Naive thymus-derived CD8-positive, alpha-beta T cell (primary cell): ENCODE results near the gene MRPL40. TPM values are rescaled to one million over a fixed set of nuclear protein-coding genes. Genes with fewer than 3 reads are reported as not detected.

ENCODE experiments used
- ATAC-seq, 2 donors: fragments of 150-1000 bp; cut with Tn5 transposase in 1 of 2; sonication (Bioruptor Pico), chemical (Tn5 transposase) in 1 of 2; 1 replicate in 1 of 2; 2 replicates in 1 of 2; pipeline ENCODE4 v1.10.0; 2021; ENCODE audit warnings: mild to moderate bottlenecking in 2 of 2, moderate library complexity in 2 of 2
- POLR2A ChIA-PET: fragments of 350-600 bp; sonication (Branson Sonifier 250); formaldehyde crosslinking; loops from one replicate; lab custom pipeline; 2021; ENCODE audit warnings: antibody characterized with exemption; lab: Charles Lee
- DNase-seq, 10 donors: peaks; one replicate each; pipeline versions ENCODE4 v3.0.0 to v3.0.0-alpha.2; 2020 to 2022
- H3K27ac Mint-ChIP-seq, 10 donors: one replicate each; pipeline ENCODE4 v1.8.0; 2020 to 2022; ENCODE audit warnings: mild to moderate bottlenecking in 10 of 10, mixed read lengths in 10 of 10, moderate library complexity in 4 of 10, inconsistent platforms in 1 of 10
- H3K27me3 Mint-ChIP-seq, 5 donors: one replicate each; pipeline ENCODE4 v1.8.0; 2021 to 2022; ENCODE audit warnings: mixed read lengths in 5 of 5
- H3K36me3 Mint-ChIP-seq, 3 donors: one replicate each; pipeline ENCODE4 v1.8.0; 2020 to 2022; ENCODE audit warnings: mixed read lengths in 3 of 3, mild to moderate bottlenecking in 2 of 3, inconsistent platforms in 1 of 3
- H3K4me1 Mint-ChIP-seq, 4 donors: one replicate each; pipeline ENCODE4 v1.8.0; 2021 to 2022; ENCODE audit warnings: mixed read lengths in 4 of 4
- H3K4me3 Mint-ChIP-seq, 10 donors: one replicate each; pipeline ENCODE4 v1.8.0; 2020 to 2022; ENCODE audit warnings: mild to moderate bottlenecking in 10 of 10, mixed read lengths in 10 of 10, moderate library complexity in 6 of 10, inconsistent platforms in 1 of 10
- H3K9me3 Mint-ChIP-seq, 9 donors: one replicate each; pipeline ENCODE4 v1.8.0; 2020 to 2022; ENCODE audit warnings: mixed read lengths in 9 of 9, mild to moderate bottlenecking in 3 of 9, inconsistent platforms in 1 of 9, moderate library complexity in 1 of 9
- polyA plus RNA-seq, 3 donors: library from polyadenylated mRNA; unstranded; fragments of 300-500 nt; fragmentation: Illumina TruSeq; gene quantifications; one replicate each; pipeline ENCODE4 v1.2.3, GENCODE V29; 2021
- total RNA-seq, 8 experiments: library from RNA in 2 of 8; stranded (reverse) in 2 of 8; gene quantifications; one replicate each; pipeline ENCODE4 v1.2.3 and lab custom pipeline; 2021 to 2026

The MRPL40 gene
- total and polyA plus RNA-seq, 5 experiments from 2014 or later, result 20.8 to 80.5 (median 69.5) TPM

GRCh38 chr22:19447330-19448075, 15.2 kb downstream of the MRPL40 start, which contains the start of gene C22orf39:
Gene C22orf39, minus strand, starts transcription at chr22:19447711. Its CDS starts 23 bp downstream, at chr22:19447688.
- no peaks in the 10 kb centered on the region for H3K27me3 Mint-ChIP-seq
- ATAC-seq (peak; percentile 91 to 92), DNase-seq (peak; percentile 77 to 94 (median 88))
- peak within 1 kb of the TSS; percentile 88 to 98 (median 94) for H3K4me3 Mint-ChIP-seq
- no peaks in the 10 kb centered on the region for H3K9me3 Mint-ChIP-seq
- peak within 1 kb of the TSS; percentile 87 to 99 (median 96) for H3K27ac Mint-ChIP-seq
- H3K36me3 Mint-ChIP-seq, result peaks cover 0 to 37% (median 0%) of the 10 kb centered on the region in 3 donors
- H3K4me1 Mint-ChIP-seq, result peaks cover 18 to 54% (median 45%) of the 10 kb centered on the region in 4 donors
- POLR2A ChIA-PET, result interaction anchor here (0.6 to 5.3 kb wide), 9 partner anchors 15 to 1555 kb away, joined by 3 to 105 read pairs (median 3); partner anchors contain the start of genes CDC45, ESS2, HIRA and MRPL40

- peak overlapping the region; percentile 88 to 98 (median 94) for H3K4me3 Mint-ChIP-seq
- H3K4me1 Mint-ChIP-seq, result peaks cover 18 to 50% (median 42%) of the 10 kb centered on the region in 4 donors
- DNase-seq, result peak in 3 of 10 donors; percentile 10 to 26 (median 11)
- H3K27me3 Mint-ChIP-seq, result no peaks in the 10 kb centered on the region
- peaks cover 0 to 37% (median 0%) of the 10 kb centered on the region in 3 donors for H3K36me3 Mint-ChIP-seq
- peak overlapping the region; percentile 87 to 99 (median 96) for H3K27ac Mint-ChIP-seq
- peak; percentile 13 to 32 for ATAC-seq
- H3K9me3 Mint-ChIP-seq, result no peaks in the 10 kb centered on the region
- POLR2A ChIA-PET, result interaction anchor here (0.7 to 5.3 kb wide), 6 partner anchors 15 to 304 kb away, joined by 3 to 105 read pairs (median 4); partner anchors contain the start of genes CDC45, ESS2, HIRA and MRPL40
Measured at GRCh38 chr22:19448076-19448607, 15.8 kb downstream of the MRPL40 start.

- H3K27me3 Mint-ChIP-seq, result no peaks in the 10 kb centered on the region
- peak overlapping the region in 8 of 10 donors; percentile 65 to 98 (median 92) for H3K27ac Mint-ChIP-seq
- H3K9me3 Mint-ChIP-seq, result no peaks in the 10 kb centered on the region
- ATAC-seq (no peak), DNase-seq (no peak)
- H3K4me3 Mint-ChIP-seq, result peak overlapping the region; percentile 39 to 98 (median 93)
- POLR2A ChIA-PET, result no interaction called here
- H3K4me1 Mint-ChIP-seq, result peaks cover 19 to 42% (median 37%) of the 10 kb centered on the region in 4 donors
- H3K36me3 Mint-ChIP-seq, result peaks cover 0 to 38% (median under 1%) of the 10 kb centered on the region in 3 donors
Measured at GRCh38 chr22:19448739-19449421, 16.5 kb downstream of the MRPL40 start.

GRCh38 chr22:19449422-19449767, 17.1 kb downstream of the MRPL40 start:
- ATAC-seq, result no peak
- H3K27me3 Mint-ChIP-seq, result no peaks in the 10 kb centered on the region
- no peaks in the 10 kb centered on the region for H3K9me3 Mint-ChIP-seq
- peaks cover 19 to 40% (median 35%) of the 10 kb centered on the region in 4 donors for H3K4me1 Mint-ChIP-seq
- POLR2A ChIA-PET, result no interaction called here
- H3K27ac Mint-ChIP-seq, result peak overlapping the region in 5 of 10 donors; percentile 36 to 71 (median 47)
- H3K4me3 Mint-ChIP-seq, result peak overlapping the region in 8 of 10 donors; percentile 6 to 64 (median 22)
- peaks cover 0 to 42% (median 5%) of the 10 kb centered on the region in 3 donors for H3K36me3 Mint-ChIP-seq
- no peak for DNase-seq

GRCh38 chr22:19450363-19451175, 18.2 kb downstream of the MRPL40 start:
- Mint-ChIP-seq H3K27ac (peak overlapping the region in 3 of 10 donors; percentile 15 to 41 (median 25)), H3K36me3 (peaks cover 0 to 48% (median 11%) of the 10 kb centered on the region in 3 donors), H3K27me3 (no peaks in the 10 kb centered on the region), H3K9me3 (no peaks in the 10 kb centered on the region), H3K4me3 (peak overlapping the region in 1 of 10 donors; percentile 12), H3K4me1 (peaks cover 17 to 28% (median 23%) of the 10 kb centered on the region in 4 donors)
- DNase-seq (no peak), ATAC-seq (no peak)
- POLR2A ChIA-PET, result interaction anchor here (1.7 kb wide), 1 partner anchor 19 kb away, joined by 6 read pairs; the partner anchor contains the start of genes HIRA and MRPL40

- DNase-seq (no peak), ATAC-seq (no peak)
- Mint-ChIP-seq H3K36me3 (peaks cover 0 to 57% (median 15%) of the 10 kb centered on the region in 3 donors), H3K4me1 (peaks cover 12 to 22% (median 17%) of the 10 kb centered on the region in 4 donors), H3K9me3 (no peaks in the 10 kb centered on the region), H3K4me3 (no peak overlapping the region), H3K27ac (peak overlapping the region in 3 of 10 donors; percentile 20 to 41 (median 27)), H3K27me3 (no peaks in the 10 kb centered on the region)
- POLR2A ChIA-PET, result no interaction called here
Measured at GRCh38 chr22:19451570-19451969, 19.2 kb downstream of the MRPL40 start.

GRCh38 chr22:19453718-19454117, 21.4 kb downstream of the MRPL40 start:
- H3K4me3 Mint-ChIP-seq, result no peak overlapping the region
- peaks cover 0 to 73% (median 15%) of the 10 kb centered on the region in 3 donors for H3K36me3 Mint-ChIP-seq
- no peaks in the 10 kb centered on the region for H3K9me3 Mint-ChIP-seq
- no peaks in the 10 kb centered on the region for H3K27me3 Mint-ChIP-seq
- peaks cover 0 to 9% (median 2%) of the 10 kb centered on the region in 4 donors for H3K4me1 Mint-ChIP-seq
- H3K27ac Mint-ChIP-seq, result peak overlapping the region in 1 of 10 donors; percentile 66
- ATAC-seq (no peak), DNase-seq (no peak)
- POLR2A ChIA-PET, result no interaction called here

GRCh38 chr22:19454156-19454555, 21.8 kb downstream of the MRPL40 start:
- no peak for ATAC-seq
- H3K4me1 Mint-ChIP-seq, result peaks cover 0 to 5% (median 2%) of the 10 kb centered on the region in 4 donors
- H3K36me3 Mint-ChIP-seq, result peaks cover 0 to 74% (median 15%) of the 10 kb centered on the region in 3 donors
- peak overlapping the region in 4 of 10 donors; percentile 19 to 84 (median 53) for H3K27ac Mint-ChIP-seq
- POLR2A ChIA-PET, result no interaction called here
- no peaks in the 10 kb centered on the region for H3K9me3 Mint-ChIP-seq
- no peak for DNase-seq
- H3K4me3 Mint-ChIP-seq, result no peak overlapping the region
- H3K27me3 Mint-ChIP-seq, result no peaks in the 10 kb centered on the region

DNA sequence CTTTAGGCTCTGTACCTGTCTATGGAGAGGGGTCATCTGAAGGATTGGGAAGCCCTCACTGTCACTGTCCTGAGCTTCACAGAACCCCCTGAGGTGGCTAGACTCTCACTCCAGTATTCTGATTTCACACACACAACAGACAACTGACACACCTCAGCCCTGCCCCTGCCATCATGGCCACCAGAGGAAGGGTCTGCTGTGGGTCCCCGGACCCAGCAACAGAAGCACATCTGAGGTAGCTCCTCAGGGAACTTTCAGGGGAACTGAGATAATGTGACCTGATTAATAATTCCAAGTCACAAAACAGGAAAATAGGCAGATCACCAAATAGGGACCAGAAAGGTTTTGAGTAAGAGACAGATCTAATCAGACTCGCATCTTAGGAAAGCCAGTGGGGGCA, 22.7 kb downstream of the MRPL40 start:
- peaks cover 0 to 4% (median 0%) of the 10 kb centered on the region in 4 donors for H3K4me1 Mint-ChIP-seq
- ATAC-seq (no peak), DNase-seq (no peak)
- no peak overlapping the region for H3K4me3 Mint-ChIP-seq
- no peaks in the 10 kb centered on the region for H3K9me3 Mint-ChIP-seq
- peak overlapping the region in 5 of 10 donors; percentile 1 to 69 (median 46) for H3K27ac Mint-ChIP-seq
- no peaks in the 10 kb centered on the region for H3K27me3 Mint-ChIP-seq
- POLR2A ChIA-PET, result no interaction called here
- peaks cover 0 to 77% (median 15%) of the 10 kb centered on the region in 3 donors for H3K36me3 Mint-ChIP-seq

DNA sequence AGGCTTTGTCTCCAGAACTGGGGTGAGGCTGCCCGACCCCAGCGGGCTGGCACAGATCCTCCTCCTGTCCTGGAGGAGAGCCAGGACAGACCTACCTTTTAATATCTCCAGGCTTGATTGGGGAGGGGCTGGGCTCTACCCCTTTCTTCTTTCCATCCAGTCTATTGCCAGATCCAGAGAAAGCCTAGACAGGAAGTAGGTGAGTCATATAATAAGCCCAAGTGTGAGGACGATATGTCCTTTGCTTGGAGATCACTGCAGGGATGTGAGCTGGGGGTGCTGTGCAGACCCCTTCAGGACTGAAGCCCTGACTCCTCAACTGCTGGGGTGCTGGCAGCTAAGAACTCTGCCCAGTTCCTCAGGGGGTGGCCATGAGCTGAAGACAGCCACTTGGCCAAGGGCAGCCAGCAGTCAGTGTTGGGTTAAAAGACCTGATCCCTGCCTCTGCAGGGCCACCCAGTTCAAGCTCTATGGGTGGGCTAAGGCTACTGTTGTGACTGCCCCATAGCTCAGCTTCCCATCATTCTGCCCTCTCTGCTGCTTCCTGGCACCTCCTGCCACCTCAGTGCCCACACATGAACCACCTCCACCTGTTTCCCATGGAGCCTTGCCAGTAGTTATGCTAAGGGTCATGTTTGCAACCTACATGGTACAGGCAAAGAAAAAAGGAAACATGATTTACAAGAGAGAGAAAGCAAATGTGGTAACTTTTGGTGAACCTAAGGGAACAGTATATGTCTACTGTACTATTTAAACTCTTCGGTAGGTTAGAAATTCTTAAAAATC, 23.4 kb downstream of the MRPL40 start:
- DNase-seq (no peak), ATAC-seq (no peak)
- POLR2A ChIA-PET, result interaction anchor here (1.5 kb wide), 1 partner anchor 24 kb away, joined by 4 read pairs; the partner anchor contains the start of gene MRPL40
- Mint-ChIP-seq H3K27me3 (no peaks in the 10 kb centered on the region), H3K4me3 (no peak overlapping the region), H3K9me3 (no peaks in the 10 kb centered on the region), H3K27ac (peak overlapping the region in 4 of 10 donors; percentile 15 to 79 (median 60)), H3K4me1 (peaks cover 0 to 4% (median 0%) of the 10 kb centered on the region in 4 donors), H3K36me3 (peaks cover 0 to 72% (median 15%) of the 10 kb centered on the region in 3 donors)

DNA sequence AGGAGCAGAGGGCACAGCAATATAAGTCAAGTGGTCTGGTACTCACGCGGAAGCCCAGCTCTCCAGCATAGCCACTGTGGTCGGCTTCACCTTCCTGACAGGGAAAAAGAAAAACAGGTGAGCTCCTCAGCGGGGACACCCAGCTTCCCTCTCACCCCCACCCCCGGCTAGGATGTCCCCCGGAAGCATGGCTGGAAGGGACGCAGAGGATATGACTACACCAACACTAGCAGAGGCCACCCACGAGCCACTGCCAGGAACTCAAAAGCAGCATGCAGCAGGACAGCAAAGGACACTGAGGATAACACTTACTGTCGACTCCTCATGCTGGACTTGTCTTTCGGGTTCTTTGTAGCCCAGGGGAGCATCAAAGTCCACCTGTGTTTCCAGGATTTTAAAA, 24.2 kb downstream of the MRPL40 start:
- no peak for DNase-seq
- Mint-ChIP-seq H3K27me3 (no peaks in the 10 kb centered on the region), H3K36me3 (peaks cover 0 to 72% (median 15%) of the 10 kb centered on the region in 3 donors), H3K4me3 (no peak overlapping the region), H3K4me1 (peaks cover 0 to 4% (median 0%) of the 10 kb centered on the region in 4 donors), H3K27ac (no peak overlapping the region), H3K9me3 (no peaks in the 10 kb centered on the region)
- POLR2A ChIA-PET, result interaction anchor here (1.5 kb wide), 1 partner anchor 24 kb away, joined by 4 read pairs; the partner anchor contains the start of gene MRPL40
- no peak for ATAC-seq
